Activated T-cell treated with anti-CD3 and anti-CD28 coated beads, Interleukin-2, amount 50 U/mL, for 1 hour (primary cell): ENCODE results near the gene KCNC4.
A peak's percentile ranks its signal among the peaks of the same experiment; 100 is the strongest.

Source experiments
- DNase-seq: peaks from one replicate; pipeline ENCODE4 v3.0.0-alpha.2; 2020

The KCNC4 gene

GRCh38 chr1:110212169-110213142 lies 2.3 kb downstream of the KCNC4 start:
- peak; percentile 25 for DNase-seq

GRCh38 chr1:110213143-110213540 lies 3.0 kb downstream of the KCNC4 start:
- no peak for DNase-seq

DNA sequence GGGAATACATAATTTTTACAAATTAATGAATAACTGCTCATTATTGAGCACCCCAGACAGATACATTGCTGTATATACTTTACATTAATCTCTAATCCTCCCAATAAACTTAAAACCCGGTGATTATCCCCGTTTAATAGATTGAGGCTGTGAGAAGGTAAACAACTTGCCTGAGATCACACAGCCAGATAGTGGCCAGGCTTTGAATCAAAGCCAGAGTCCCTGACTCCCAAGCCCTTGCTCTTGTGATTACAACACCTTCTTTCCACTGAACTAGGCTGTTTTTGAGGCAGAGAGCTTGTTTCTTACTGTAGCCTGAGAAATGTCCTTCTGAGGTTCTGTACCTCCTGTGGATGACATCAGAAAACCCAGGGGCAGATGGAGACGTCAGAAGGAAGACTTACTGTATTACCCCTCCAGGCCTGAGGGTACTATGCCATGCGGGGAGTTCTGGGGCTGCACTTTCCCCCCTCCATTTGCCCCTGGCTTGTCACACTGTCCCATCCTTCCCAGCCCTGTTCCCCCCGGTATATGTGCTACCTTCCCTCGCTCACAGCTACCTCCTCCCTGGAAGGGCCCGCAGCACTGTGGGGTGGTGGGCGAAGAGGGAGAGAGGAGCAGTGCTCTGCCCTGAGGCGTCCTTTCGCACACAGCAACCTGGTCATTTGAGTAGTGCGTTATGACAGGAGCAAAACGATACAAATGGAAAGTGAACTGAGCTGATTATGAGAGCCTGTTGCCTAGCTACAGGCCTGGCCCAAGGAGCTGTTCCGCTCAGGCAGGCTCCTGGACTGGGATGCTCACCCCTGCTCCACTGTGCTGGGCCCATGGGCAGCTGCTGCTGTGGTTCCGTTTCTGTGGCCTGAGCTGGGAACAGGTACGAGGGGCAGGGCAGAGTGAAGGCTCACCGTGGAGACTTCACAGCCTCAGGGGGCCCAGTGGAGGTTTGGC lies 4.6 kb downstream of the KCNC4 start:
- no peak for DNase-seq

DNA sequence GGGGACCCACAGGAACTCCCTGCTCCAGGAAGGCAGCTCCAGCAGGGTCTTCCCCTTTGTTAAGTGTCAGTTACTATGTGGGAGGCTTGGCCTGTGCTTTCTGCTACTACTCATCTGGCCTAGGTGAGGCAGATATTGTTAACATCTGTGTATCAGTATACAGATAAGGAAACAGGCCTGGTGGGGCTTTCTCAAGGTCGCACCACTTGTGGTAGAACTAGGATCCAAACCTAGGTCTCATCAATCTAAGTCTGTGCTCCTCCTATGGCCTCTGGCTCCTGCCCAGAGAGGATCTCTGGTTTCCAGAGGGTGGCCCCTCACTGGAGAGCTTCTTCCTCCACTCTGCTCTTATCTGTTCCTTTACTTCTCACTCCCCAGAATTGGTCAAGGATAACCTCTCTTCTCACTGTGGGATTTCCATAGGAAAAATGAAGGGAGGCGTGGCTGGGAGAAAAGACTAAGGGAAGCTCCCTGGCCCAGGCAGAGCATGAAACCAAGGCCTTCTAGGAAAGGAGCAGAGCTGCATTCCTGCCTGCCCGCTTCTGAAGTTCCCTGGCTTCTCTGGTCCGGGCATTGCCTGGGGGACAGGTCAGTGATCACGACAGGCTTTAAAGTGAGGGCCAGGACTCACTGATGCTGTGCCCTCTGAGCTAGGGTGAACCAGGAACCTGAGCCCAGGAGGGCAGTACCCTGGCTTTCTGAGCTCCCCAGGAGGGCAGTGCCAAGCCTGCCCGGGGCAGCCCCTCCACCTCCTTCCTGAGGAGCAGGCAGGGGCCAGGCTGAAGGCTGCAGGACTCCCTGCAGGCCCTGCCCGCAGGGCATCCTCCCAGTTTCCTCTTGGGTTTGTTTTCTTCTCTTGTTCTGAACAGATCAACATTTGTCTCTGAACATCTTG lies 5.8 kb downstream of the KCNC4 start:
- no peak for DNase-seq

DNA sequence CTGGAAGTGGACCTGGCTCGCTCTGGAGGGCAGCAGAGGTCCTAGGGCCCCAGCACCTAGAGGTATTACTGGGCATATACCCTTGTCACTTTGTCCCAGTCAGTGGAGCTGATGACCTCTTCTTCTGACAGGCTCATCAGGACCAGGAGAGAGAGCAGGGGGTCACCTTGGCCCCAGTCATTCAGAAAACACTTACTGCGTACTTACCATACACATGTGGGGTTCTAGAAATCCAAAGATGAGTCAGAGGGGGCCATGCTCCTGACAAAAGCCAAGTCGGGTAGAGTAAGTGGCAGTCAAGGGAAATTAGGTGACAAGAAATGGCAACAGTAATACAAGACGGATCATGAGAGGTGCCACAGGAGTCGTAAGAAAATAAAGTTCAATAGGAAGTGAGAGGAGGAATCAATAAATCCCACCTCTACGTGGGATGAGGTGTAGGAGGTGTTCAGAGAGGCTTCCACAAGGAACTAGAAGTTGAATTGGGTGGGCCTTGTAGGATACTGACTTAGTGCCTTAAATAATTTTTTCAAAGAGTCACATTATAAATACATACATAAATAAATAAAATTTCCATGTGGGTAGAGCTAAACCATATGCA lies 6.8 kb downstream of the KCNC4 start:
- no peak for DNase-seq

DNA sequence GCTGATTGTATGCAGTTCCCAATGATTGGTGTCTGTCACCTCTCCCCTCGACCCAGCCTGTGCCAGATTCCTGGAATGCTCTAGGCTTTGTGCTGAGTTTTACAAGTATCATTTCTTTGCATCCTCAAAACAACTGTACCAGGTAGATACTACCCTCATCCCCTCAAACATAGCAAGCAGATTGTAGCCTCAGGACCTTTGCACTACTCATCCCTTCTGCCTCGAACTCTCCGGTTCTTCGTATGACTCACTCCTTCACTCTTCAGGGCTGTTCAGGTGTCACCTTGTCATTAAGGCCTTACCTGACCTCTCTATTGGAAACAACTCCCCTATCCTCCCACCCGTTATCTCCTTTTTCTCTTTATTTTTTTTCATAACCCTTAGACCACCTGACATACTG lies 8.0 kb downstream of the KCNC4 start:
- no peak for DNase-seq

- DNase-seq, result no peak
Observed at GRCh38 chr1:110218739-110219138, 8.6 kb downstream of the KCNC4 start.

DNA sequence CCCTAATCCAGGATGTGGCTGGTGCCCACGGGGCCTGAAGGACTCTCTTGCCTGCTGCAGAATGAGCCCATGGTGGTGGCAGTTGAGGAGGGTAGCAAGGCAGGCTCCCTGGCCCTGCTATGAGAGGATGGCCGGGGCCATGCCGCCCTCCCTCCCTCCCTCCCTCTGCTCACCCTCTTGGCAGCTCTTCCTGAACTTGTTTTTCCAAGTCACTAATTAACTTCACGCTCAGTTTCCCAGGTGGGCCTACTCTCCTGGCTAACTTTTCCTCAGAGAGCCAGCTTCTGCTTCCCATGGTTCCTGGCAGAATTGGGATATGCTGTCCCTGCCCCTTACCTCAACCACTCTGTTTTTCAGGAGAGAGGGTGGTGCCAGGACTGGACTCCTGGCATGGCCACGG lies 10.2 kb downstream of the KCNC4 start:
- no peak for DNase-seq

DNA sequence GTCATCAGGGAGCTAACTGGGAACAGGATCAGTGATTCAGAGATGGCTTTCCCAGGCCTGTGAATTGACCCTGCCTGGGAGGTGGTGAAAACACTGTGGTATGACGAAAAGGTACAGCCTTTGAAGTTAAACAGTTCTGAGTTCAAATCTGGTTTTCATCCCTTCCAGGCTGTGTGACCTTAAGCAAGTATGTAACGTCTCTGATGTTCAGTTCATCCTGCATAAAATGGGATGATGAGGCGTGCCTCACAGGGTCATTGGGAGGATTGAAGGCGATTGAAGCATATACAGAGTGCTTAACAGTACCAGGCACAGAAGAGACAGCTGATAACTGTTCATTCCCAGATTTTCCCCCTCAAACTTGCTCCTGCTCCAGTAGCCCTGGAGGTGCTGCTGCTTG lies 11.0 kb downstream of the KCNC4 start:
- DNase-seq, result no peak

DNA sequence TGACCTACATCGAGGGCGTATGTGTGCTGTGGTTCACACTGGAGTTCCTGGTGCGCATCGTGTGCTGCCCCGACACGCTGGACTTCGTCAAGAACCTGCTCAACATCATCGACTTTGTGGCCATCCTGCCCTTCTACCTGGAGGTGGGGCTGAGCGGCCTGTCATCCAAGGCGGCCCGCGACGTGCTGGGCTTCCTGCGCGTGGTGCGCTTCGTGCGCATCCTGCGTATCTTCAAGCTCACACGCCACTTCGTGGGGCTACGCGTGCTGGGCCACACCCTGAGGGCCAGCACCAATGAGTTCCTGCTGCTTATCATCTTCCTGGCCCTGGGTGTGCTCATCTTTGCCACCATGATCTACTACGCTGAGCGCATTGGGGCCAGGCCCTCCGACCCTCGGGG lies 13.0 kb downstream of the KCNC4 start:
- no peak for DNase-seq

DNA sequence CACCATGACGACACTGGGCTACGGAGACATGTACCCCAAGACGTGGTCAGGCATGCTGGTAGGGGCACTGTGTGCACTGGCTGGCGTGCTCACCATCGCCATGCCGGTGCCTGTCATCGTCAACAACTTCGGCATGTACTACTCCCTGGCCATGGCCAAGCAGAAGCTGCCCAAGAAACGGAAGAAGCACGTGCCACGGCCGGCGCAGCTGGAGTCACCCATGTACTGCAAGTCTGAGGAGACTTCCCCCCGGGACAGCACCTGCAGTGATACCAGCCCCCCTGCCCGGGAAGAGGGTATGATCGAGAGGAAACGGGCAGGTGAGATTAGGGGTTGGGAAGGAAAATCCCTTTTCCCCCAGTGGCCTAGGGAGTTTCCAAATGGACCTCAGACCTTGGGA lies 13.5 kb downstream of the KCNC4 start:
- no peak for DNase-seq

- DNase-seq, result no peak
Observed at GRCh38 chr1:110224240-110224995, 14.3 kb downstream of the KCNC4 start.

GRCh38 chr1:110225212-110225611 lies 15.1 kb downstream of the KCNC4 start:
- DNase-seq, result no peak

- no peak for DNase-seq
Observed at GRCh38 chr1:110225756-110226404, 15.8 kb downstream of the KCNC4 start.

- DNase-seq, result no peak
Observed at GRCh38 chr1:110227774-110228173, 17.7 kb downstream of the KCNC4 start.

DNA sequence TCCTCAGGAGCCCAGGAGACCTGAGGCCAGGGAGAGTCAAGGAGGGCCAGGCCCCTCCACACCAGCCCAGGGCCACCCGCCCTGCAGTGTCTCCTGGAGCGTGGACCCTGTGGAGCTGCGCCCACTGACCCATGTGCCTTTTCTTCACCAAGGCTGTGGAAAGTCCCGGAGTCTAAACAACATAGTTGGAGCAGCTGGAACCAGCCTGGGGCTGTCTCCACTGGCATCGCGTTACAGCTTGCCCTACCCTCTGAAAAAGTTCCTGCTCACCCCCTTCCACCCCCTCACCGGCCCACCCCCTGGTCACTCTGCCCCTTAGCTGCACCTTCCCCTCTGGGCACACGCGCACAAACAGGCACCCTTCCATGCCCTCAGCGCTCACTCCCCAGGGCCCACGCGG lies 18.3 kb downstream of the KCNC4 start:
- DNase-seq, result no peak

DNA sequence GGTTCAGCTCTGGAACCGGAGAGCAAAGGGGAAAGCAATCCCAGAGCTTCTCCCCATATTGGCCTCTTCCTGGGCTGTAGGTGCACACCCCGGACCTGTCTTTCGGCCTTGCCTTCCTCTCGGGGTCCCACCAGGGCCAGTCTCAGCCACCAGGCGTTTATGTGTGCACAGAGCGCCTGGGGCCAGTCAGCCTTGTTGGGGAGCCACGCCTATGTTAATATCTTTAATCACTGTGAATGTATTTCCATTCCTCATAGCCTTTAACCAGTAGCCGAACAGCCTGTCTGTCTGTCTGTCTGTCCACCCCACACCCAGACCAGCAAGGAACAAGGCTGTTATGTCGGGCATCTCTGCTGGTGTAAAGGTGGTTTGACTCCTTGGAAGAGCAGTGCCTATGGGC lies 18.8 kb downstream of the KCNC4 start:
- DNase-seq, result no peak

DNA sequence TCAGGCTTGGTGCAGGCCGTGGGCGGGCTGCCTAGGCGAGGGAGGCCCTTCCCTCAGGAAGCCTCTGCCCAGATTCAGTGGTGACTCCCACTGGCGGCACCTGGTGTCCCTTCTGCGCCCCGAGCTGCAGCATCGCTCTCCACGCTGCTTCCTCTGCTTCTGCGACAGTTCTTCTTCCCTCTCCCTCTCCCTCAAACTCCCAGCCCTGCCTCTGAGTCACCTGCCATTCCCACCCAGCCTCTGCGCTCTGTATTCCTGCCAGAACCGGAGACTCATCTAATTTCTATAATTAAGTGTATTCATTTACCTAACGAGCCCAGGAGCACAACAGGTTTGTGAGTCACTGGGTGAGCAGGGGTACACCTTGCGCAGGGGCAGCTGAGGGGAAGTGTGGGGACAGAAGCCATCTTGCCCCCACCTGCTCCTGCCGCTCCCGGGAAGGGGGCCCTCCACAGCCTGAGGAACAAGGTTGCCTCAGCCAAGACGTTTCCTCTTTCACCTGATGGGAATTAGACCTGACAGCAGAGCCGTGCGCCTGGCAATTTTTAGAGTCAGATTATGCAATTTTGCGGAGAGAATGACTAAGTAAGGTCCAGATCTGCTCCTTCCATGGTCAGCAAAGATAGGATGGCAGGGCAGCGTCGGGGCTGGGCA lies 19.4 kb downstream of the KCNC4 start:
- no peak for DNase-seq

- no peak for DNase-seq
Observed at GRCh38 chr1:110230381-110231199, 20.5 kb downstream of the KCNC4 start.
